Cardiac fibroblast (primary cell): ENCODE measurements around the gene PROSER3.

Source experiments
- DNase-seq, 2 donors: peaks; one replicate each; pipeline versions ENCODE4 v3.0.0 to v3.0.0-alpha.2; 2010; ENCODE audit warnings: low read depth in 2 of 2
- H3K4me3 ChIP-seq, 2 donors: replicated peaks in 1 of 2; 1 replicate in 1 of 2; 2 replicates in 1 of 2; pipeline ENCODE4 v1.5.1; 2011; ENCODE audit warnings: low read depth in 2 of 2, low read length in 2 of 2, mild to moderate bottlenecking in 2 of 2, moderate library complexity in 1 of 2
- CTCF ChIP-seq: IDR thresholded peaks from one replicate; pipeline ENCODE4 v1.5.1; 2011; ENCODE audit warnings: low read depth, mild to moderate bottlenecking, low read length, inconsistent platforms

Gene PROSER3

GRCh38 chr19:35779033-35779432 lies 21.1 kb downstream of the PROSER3 start:
- H3K4me3 ChIP-seq: no peak overlapping the region
- TF ChIP-seq CTCF: no peak
- no peak for DNase-seq

GRCh38 chr19:35780058-35780457 lies 22.1 kb downstream of the PROSER3 start:
- no peak overlapping the region for H3K4me3 ChIP-seq
- DNase-seq: no peak
- TF ChIP-seq CTCF: no peak

GRCh38 chr19:35780717-35781116 lies 22.7 kb downstream of the PROSER3 start:
- H3K4me3 ChIP-seq: no peak overlapping the region
- no peak for DNase-seq

GRCh38 chr19:35781650-35782049 lies 23.7 kb downstream of the PROSER3 start:
- no peak overlapping the region for H3K4me3 ChIP-seq
- TF ChIP-seq CTCF: no peak
- no peak for DNase-seq

More at GRCh38 chr19:35780717-35781116, 22.7 kb downstream of the PROSER3 start:
- no peak for TF ChIP-seq CTCF

GRCh38 chr19:35782589-35782988 lies 24.6 kb downstream of the PROSER3 start:
- DNase-seq: no peak
- H3K4me3 ChIP-seq: no peak overlapping the region
- no peak for TF ChIP-seq CTCF

GRCh38 chr19:35783469-35784434 lies 25.8 kb downstream of the PROSER3 start:
- H3K4me3 ChIP-seq: no peak overlapping the region
- DNase-seq: no peak
- no peak for TF ChIP-seq CTCF
